Esophagus muscularis mucosa (tissue), 4 donors: ENCODE measurements around the gene ZFX.

ENCODE experiments used
- CTCF ChIP-seq, 3 experiments: fragments of 200-600 bp in 2 of 3; fragments of 450-650 bp in 1 of 3; sonication (generic) in 2 of 3; IDR thresholded peaks; one replicate each; pipeline ENCODE4 v1.5.1; 2017 to 2019; ENCODE audit warnings: antibody characterized with exemption in 3 of 3, mild to moderate bottlenecking in 2 of 3, moderate library complexity in 1 of 3
- EP300 ChIP-seq: sonication (generic); formaldehyde crosslinking; IDR thresholded peaks from one replicate; pipeline ENCODE4 v1.6.1; 2017; ENCODE audit warnings: antibody characterized with exemption
- POLR2A ChIP-seq: fragments of 450-650 bp; IDR thresholded peaks from one replicate; pipeline ENCODE4 v1.6.1; 2017; ENCODE audit warnings: antibody characterized with exemption, moderate library complexity, mild to moderate bottlenecking, low read depth
- POLR2AphosphoS5 ChIP-seq, 2 donors: sonication (generic); formaldehyde crosslinking; IDR thresholded peaks; one replicate each; pipeline ENCODE4 v1.6.1; 2017; ENCODE audit warnings: antibody characterized with exemption in 2 of 2

GRCh38 chrX:24198101-24198500 lies 48.6 kb downstream of the ZFX start:
- no peak for TF ChIP-seq CTCF (IDR thresholded peaks at IDR 0.05)
- TF ChIP-seq EP300 = no peak
- TF ChIP-seq POLR2A = no peak
- TF ChIP-seq POLR2AphosphoS5 (IDR thresholded peaks at IDR 0.05) = no peak
